NCI-H146 treated with DMSO at 0.1 percent for 48 hours (cell line): ENCODE data around the gene APLN.

ENCODE experiments used
- DNase-seq: peaks from one replicate; lab custom pipeline; 2025; ENCODE audit not compliant: unreplicated experiment; lab: John Stamatoyannopoulos, UW

APLN gene

DNA sequence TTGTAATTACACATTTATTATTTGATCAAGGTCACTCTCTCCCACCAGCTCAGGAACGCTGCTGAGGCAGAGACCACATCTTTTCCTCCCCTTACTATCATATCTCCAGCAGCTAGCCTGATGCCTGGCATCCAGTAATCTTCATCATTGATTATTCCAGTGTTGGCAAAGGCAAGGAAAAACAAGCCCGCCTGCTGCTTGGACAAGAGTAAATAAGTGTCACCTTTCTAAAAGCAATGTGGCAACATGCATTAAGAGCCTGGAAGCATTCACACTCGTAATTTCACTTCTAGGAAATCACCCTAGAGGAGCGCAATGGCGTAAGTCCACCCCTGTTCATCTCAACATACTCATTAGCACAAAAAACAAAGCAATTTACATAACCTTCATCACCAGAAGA lies 54.8 kb downstream of the APLN start:
- no peak for DNase-seq

DNA sequence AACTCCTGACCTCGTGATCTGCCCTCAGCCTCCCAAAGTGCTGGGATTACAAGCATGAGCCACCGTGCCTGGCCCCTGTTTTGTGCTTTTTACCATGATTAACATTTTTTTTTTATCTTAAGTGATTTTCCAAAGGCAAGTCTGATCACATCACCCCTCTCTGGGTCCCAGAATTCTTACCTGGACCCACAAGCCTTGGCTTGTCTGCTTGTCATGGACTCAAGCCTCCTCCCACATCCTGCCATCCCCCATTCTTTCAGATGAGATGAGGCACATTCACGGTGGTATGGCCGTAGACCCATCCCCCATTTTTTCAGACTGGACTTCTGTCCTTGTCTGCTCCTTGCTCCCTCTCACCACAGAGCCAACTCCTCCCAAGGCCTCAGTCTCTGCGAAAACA lies 55.3 kb downstream of the APLN start:
- no peak for DNase-seq

- DNase-seq, result no peak
These were observed 56.9 kb downstream of the APLN start for GRCh38 chrX:129597905-129598304.

DNA sequence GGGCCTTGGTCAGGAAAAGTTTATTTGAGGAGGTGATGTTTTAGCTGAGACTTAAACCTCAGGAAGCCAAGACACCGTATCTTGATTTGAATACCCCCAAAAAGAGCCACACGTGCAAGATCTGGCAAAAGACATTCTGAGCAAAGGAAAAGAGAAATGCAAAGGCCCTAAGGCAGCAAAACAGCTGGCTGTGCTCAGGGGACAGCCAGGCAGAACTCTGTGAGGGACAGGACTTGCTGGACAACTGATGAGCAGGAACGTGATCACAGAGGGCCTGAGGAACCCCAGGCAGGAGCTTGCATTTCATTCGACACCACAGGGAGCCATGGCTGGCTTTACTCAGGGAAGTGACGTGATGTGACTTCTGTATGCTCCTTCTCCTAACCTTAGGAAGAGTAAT lies 58.7 kb downstream of the APLN start:
- no peak for DNase-seq
